HL-60 (cell line): ENCODE measurements around the gene AHSG.

Source experiments
- DNase-seq, 2 experiments: peaks; one replicate each; pipeline ENCODE4 v3.0.0-alpha.2; 2010 to 2020; ENCODE audit warnings: low read depth in 1 of 2, low spot score in 1 of 2
- H3K27ac ChIP-seq: fragments of 250-450 bp; sonication (Bioruptor Pico); replicated peaks from 2 replicates; pipeline ENCODE4 v1.5.1; 2020; ENCODE audit warnings: mild to moderate bottlenecking, moderate library complexity
- H3K27me3 ChIP-seq: fragments of 250-450 bp; sonication (Bioruptor Pico); 2 replicates; pipeline ENCODE4 v1.5.1; 2021; ENCODE audit warnings: mild to moderate bottlenecking, moderate library complexity; ENCODE audit not compliant: insufficient read depth, poor library complexity, severe bottlenecking
- H3K4me3 ChIP-seq: replicated peaks from 2 replicates; pipeline ENCODE4 v1.5.1; 2011; ENCODE audit warnings: mild to moderate bottlenecking, control low read depth, low read length; ENCODE audit not compliant: insufficient read depth
- CTCF ChIP-seq: IDR thresholded peaks from one replicate; pipeline ENCODE4 v1.5.1; 2011; ENCODE audit warnings: low read length, control low read depth, inconsistent platforms; ENCODE audit not compliant: insufficient read depth
- GABPA ChIP-seq: IDR thresholded peaks from 2 replicates; pipeline ENCODE4 v1.6.1; 2012; ENCODE audit warnings: low read depth
- POLR2AphosphoS5 ChIP-seq: IDR thresholded peaks from 2 replicates; pipeline ENCODE4 v1.6.1; 2012; ENCODE audit warnings: low read depth
- REST ChIP-seq: IDR thresholded peaks from 2 replicates; pipeline ENCODE4 v1.6.1; 2012; ENCODE audit warnings: low read depth; ENCODE audit not compliant: insufficient replicate concordance
- SPI1 ChIP-seq: IDR thresholded peaks from 2 replicates; pipeline ENCODE4 v1.6.1; 2012; ENCODE audit warnings: low read depth, mild to moderate bottlenecking, borderline replicate concordance

Gene AHSG

GRCh38 chr3:186670155-186670554 lies 57.3 kb downstream of the AHSG start:
- no peak for DNase-seq
- Histone ChIP-seq H3K27ac (no peak overlapping the region), H3K4me3 (no peak overlapping the region), H3K27me3 (peaks cover 4% of the 10 kb centered on the region)
- TF ChIP-seq CTCF: no peak
- TF ChIP-seq SPI1: no peak
- TF ChIP-seq POLR2AphosphoS5: no peak
- TF ChIP-seq REST: no peak
- no peak for TF ChIP-seq GABPA
